NCI-H2227 treated with DMSO at 0.1 percent for 48 hours (cell line): ENCODE data around the gene TNXB.
"Not testable (repeated sequence)": the region's sequence is repeated elsewhere in the genome, so short reads cannot be mapped to it uniquely, and the experiment has no call there.

Experiments
- DNase-seq: peaks from one replicate; lab custom pipeline; 2025; lab: John Stamatoyannopoulos, UW

TNXB gene

GRCh38 chr6:32109114-32109764, at the start of gene TNXB:
TSS of gene TNXB (minus strand) at chr6:32109338. CDS start at chr6:32098198, 11,140 bp downstream.
- DNase-seq: no peak

GRCh38 chr6:32158052-32158451, 48.9 kb upstream of the TNXB start:
- no peak for DNase-seq

GRCh38 chr6:32156891-32157290, 47.8 kb upstream of the TNXB start:
- DNase-seq: no peak

GRCh38 chr6:32154514-32155161, 45.5 kb upstream of the TNXB start:
- DNase-seq: peak; percentile 41

- DNase-seq: peak; percentile 91
Measured at GRCh38 chr6:32153564-32154513, 44.7 kb upstream of the TNXB start, which contains the start of gene PPT2. TSS of gene PPT2 (plus strand) at chr6:32154141. CDS start at chr6:32154595, 454 bp downstream.

DNA sequence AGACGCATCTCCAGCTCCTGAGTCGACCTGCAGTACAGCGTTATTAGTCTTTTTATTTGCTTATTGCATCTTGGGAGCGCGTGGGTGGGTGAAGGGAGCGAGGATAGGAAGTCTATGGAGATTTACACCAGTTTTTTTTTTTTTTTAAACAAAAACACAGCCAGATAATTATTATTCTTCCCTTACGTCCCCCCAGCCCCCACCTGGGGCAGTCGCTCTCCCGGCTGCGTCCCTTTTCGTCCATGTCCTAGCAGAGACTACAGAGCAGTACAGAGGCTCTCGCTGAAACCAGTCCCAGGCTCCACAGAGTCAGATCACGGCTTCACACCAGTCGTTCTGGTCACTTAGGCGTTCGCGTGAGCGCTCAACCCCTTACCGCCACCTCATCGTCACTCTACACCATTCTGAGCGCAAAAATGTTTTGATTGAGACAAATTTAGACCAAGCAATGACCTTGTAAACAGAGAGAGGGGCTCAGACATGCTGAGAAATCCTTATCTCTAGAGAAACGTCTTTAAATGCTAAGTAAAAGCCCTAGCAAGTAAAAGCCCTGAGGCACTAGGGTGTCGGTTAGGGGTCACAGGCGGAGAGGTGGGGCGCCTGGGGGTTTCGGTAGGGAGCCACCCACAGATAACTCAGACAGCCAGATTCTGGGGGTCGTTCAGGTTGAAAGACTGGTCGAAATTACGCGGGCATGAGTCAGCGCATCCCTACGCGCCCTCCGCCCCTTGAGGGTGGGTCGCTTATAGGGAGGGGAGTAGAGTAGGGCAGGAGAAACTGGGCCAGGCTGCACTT, 43.8 kb upstream of the TNXB start:
- DNase-seq: peak; percentile 48

- DNase-seq: no peak
Measured at GRCh38 chr6:32151863-32152768, 43.0 kb upstream of the TNXB start, which contains the start of gene PRRT1. TSS of gene PRRT1 (minus strand) at chr6:32151939. CDS start at chr6:32151827, 112 bp downstream.

DNA sequence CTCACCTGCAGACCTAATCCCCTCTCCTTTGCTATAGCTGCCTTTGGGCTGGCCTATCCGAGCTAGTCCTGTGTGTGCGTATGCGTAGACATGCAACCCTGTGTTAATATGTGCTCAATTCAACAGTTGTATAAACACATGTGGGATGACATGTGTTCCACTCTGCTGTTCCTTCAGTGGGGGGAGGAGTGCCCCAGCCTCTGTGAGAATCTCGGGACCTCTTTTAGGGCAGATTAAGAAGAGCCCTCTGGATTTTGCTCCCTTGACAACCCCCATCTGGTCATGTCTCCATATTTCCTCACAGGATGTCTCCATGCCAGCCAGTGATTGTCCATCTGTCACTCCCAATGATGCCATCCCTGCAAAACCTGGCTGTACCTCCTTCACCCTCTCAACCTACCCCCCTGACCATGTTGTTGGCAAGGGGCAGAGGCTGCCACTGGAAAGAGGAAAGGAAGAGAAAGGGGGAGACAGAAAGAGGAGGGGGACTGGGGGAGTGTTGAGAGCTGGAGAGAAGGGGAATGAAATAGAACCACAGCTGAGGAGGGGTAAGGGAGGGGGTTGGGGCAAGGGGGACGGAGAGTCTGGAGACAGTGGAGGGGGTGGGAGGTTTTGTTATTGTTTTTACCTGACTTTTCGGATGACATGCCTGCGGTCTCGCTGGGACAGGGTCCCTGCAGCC, 42.2 kb upstream of the TNXB start:
- no peak for DNase-seq

- DNase-seq: no peak
Measured at GRCh38 chr6:32149932-32150870, 41.1 kb upstream of the TNXB start.

GRCh38 chr6:32149092-32149755, 40.1 kb upstream of the TNXB start:
- DNase-seq: no peak

DNA sequence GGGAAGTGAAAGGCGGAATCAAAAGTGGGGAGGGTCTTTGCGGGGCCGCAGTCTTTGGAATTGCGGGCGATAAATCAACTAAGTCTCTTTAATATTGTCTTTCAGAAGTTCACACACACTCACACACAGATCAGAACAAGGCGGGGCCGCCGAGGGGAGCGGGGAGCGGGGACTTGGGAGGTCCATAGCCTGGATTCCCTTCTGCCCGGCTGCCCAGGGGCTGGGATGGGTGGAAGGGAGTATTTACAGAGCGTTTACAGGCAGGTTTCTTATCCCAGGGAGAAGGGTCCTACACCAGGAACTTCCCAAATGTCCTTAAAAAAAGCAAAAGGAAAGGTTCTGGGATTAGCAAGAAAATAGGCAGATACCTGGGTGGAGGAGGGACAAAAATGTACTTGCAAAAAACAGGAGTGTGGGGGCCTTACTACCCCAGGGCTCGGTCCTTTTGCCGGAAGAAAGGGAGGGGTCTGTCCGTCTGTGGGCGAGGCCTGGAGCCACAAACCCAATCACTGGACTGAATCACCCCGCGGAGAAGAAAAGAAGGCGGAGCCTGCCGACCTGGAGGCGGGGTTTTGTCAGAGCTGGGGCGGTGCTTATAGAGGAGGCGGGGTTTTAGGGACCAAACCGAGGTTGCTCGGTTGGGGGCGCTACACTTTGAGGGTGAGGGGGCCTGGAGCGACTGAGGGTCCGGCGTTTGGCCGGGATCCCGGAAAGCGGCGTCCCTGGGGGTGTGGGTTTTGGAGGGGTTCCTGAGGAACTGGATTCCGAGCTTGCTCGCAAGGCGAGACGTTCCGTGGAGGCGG, 39.4 kb upstream of the TNXB start:
- DNase-seq: no peak

DNA sequence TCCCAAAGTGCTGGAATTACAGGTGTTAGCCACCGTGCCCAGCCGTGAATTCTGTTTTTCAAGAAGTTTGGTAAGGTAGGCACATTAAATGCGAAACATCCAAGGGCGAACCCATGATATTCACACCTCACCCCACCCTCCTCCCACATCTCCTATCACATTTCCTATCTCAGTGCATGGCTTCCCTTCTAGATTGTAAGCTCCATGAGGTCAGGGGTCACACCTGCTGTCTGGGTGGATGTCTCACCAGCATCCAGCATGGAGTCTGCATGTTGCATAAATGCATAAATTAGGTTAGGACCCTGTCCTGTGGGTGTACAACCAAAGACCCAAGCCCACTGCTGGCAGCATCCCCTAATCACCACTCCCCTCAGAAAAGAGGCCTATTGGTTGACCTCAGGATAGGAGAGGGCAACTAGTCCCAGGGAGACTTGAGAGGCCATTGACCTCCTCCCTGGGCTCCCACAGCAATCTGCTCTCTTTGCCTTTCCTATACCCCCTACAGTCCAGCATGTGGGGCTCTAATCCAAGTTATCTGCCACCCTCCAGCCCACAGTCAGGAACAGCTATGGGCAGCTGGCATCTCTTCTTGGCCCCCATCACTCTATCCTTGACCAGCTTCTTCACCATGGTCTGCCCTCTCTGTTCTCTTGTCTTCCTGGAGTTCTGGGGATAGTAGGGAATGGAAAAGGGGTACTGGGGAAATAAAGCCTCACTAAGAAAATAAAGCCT, 38.4 kb upstream of the TNXB start:
- DNase-seq: no peak

GRCh38 chr6:32146687-32147086, 37.5 kb upstream of the TNXB start:
- no peak for DNase-seq

DNA sequence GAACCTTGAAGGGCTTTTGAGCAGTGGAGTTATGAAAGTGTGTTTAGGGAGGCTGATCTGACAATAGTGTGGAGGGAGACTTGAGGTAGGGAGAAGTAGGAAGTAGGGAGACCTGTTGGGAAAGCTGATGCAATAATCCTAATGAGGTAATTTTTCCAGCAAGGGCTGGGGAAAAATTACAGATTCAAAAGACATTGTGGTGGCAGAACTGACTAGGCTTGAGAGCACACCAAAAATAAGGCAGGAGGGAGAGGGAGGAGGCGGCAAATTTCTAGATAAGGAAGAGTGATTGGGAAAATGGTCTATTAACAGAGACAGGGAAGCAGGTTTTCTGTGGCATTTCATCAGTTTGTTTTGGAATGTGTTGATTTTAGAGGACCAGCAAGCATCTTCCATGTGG, 37.1 kb upstream of the TNXB start:
- no peak for DNase-seq

DNA sequence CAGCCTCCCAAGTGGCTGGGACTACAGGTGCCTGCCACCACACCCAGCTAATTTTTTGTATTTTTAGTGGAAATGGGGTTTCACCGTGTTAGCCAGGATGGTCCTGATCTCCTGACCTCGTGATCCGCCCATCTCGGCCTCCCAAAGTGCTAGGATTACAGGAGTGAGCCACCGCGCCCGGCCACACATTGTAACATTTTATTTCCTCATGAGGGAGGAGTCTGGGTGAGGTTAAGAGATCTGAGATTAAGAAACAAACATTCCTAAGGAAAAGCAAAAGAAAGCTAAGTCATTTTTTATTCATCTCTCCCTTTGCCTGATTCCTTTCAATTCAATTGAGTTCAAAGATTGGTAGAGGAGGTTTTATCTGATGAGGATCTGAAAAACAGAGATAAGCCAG, 35.1 kb upstream of the TNXB start:
- DNase-seq: not testable (repeated sequence)

GRCh38 chr6:32140420-32141046, 31.4 kb upstream of the TNXB start:
- DNase-seq: no peak
